HEK293 (cell line): ENCODE measurements around the gene KIFAP3.

ENCODE experiments used
- CTCF ChIA-PET: fragments of 350-600 bp; formaldehyde crosslinking; extraction: SDS; loops from one replicate; lab custom pipeline; 2021; ENCODE audit warnings: antibody characterized with exemption; lab: Yijun Ruan, JAX
- POLR2A ChIA-PET: fragments of 300-600 bp; formaldehyde crosslinking; extraction: SDS; loops from one replicate; lab custom pipeline; 2020; ENCODE audit warnings: antibody characterized with exemption, inconsistent platforms; lab: Yijun Ruan, JAX
- H3K27ac ChIP-seq: fragments of 200-500 bp; sonication (Bioruptor generic); 2 replicates; pipeline ENCODE4 v1.5.1; 2014; ENCODE audit warnings: low read depth, low read length, control low read depth, inconsistent platforms; ENCODE audit errors: extremely low read depth
- H3K36me3 ChIP-seq, 2 experiments: fragments of 200-500 bp in 1 of 2; sonication (Bioruptor generic) in 1 of 2; 1 replicate in 1 of 2; 2 replicates in 1 of 2; pipeline ENCODE4 v1.5.1; 2014 to 2017; ENCODE audit warnings: inconsistent platforms in 2 of 2, low read length in 2 of 2; ENCODE audit not compliant: control insufficient read depth in 2 of 2, insufficient read depth in 1 of 2
- H3K4me1 ChIP-seq: fragments of 200-500 bp; sonication (Bioruptor generic); 2 replicates; pipeline ENCODE4 v1.5.1; 2014; ENCODE audit warnings: mild to moderate bottlenecking, low read length, inconsistent platforms; ENCODE audit not compliant: control insufficient read depth, insufficient read depth
- H3K4me3 ChIP-seq: 2 replicates; pipeline ENCODE4 v1.5.1; 2011; ENCODE audit warnings: low read depth, mild to moderate bottlenecking, control low read depth, low read length, moderate library complexity
- H3K9me3 ChIP-seq: fragments of 200-500 bp; sonication (Bioruptor generic); 2 replicates; pipeline ENCODE4 v1.5.1; 2014; ENCODE audit warnings: low read depth, low read length, inconsistent platforms; ENCODE audit not compliant: control insufficient read depth, insufficient read depth
- KLF16 ChIP-seq: fragments of 450-650 bp; formaldehyde crosslinking; IDR thresholded peaks from 2 replicates; pipeline ENCODE4 v1.5.1; 2017; ENCODE audit warnings: missing biosample characterization, missing genetic modification characterization
- MEIS1 ChIP-seq: sonication (generic); formaldehyde crosslinking; IDR thresholded peaks from 2 replicates; pipeline ENCODE4 v1.8.1; 2022; ENCODE audit warnings: missing genetic modification reagents, mild to moderate bottlenecking, borderline replicate concordance
- PRDM1 ChIP-seq: fragments of 450-650 bp; formaldehyde crosslinking; IDR thresholded peaks from 2 replicates; pipeline ENCODE4; 2016; ENCODE audit warnings: missing biosample characterization, missing genetic modification characterization
- REPIN1 ChIP-seq: fragments of 450-650 bp; formaldehyde crosslinking; IDR thresholded peaks from 2 replicates; pipeline ENCODE4 v1.5.1; 2017; ENCODE audit warnings: missing biosample characterization, missing genetic modification characterization, low read depth
- SETDB1 ChIP-seq: IDR thresholded peaks from one replicate; pipeline ENCODE4 v1.6.1; 2017; ENCODE audit warnings: mild to moderate bottlenecking, low read length, moderate library complexity, mixed read lengths; ENCODE audit not compliant: insufficient read length
- ZNF10 ChIP-seq: fragments of 450-650 bp; formaldehyde crosslinking; IDR thresholded peaks from 2 replicates; pipeline ENCODE4 v1.5.1; 2017; ENCODE audit warnings: missing biosample characterization, missing genetic modification characterization
- ZNF132 ChIP-seq: fragments of 450-650 bp; formaldehyde crosslinking; IDR thresholded peaks from 2 replicates; pipeline ENCODE4 v1.5.1; 2017; ENCODE audit warnings: missing biosample characterization, missing genetic modification characterization, borderline replicate concordance
- ZNF140 ChIP-seq: fragments of 450-650 bp; formaldehyde crosslinking; IDR thresholded peaks from 2 replicates; pipeline ENCODE4 v1.5.1; 2016; ENCODE audit warnings: missing biosample characterization, missing genetic modification characterization
- ZNF175 ChIP-seq: fragments of 450-650 bp; formaldehyde crosslinking; IDR thresholded peaks from 2 replicates; pipeline ENCODE4 v1.5.1; 2016; ENCODE audit warnings: missing biosample characterization, missing genetic modification characterization
- ZNF214 ChIP-seq: fragments of 450-650 bp; formaldehyde crosslinking; IDR thresholded peaks from 2 replicates; pipeline ENCODE4 v1.5.1; 2017; ENCODE audit warnings: missing biosample characterization, mild to moderate bottlenecking, missing genetic modification characterization, borderline replicate concordance
- ZNF223 ChIP-seq: fragments of 450-650 bp; formaldehyde crosslinking; IDR thresholded peaks from 2 replicates; pipeline ENCODE4 v1.5.1; 2016; ENCODE audit warnings: missing biosample characterization, missing genetic modification characterization
- ZNF239 ChIP-seq: fragments of 450-650 bp; formaldehyde crosslinking; IDR thresholded peaks from 2 replicates; pipeline ENCODE4 v1.5.1; 2016; ENCODE audit warnings: missing biosample characterization, missing genetic modification characterization
- ZNF521 ChIP-seq: fragments of 450-650 bp; formaldehyde crosslinking; IDR thresholded peaks from 2 replicates; pipeline ENCODE4 v1.5.1; 2017; ENCODE audit warnings: missing biosample characterization, mild to moderate bottlenecking, missing genetic modification characterization
- ZNF561 ChIP-seq: fragments of 450-650 bp; IDR thresholded peaks from 2 replicates; pipeline ENCODE4 v1.5.1; 2018; ENCODE audit warnings: missing biosample characterization, missing genetic modification characterization, borderline replicate concordance
- ZNF747 ChIP-seq: fragments of 450-650 bp; formaldehyde crosslinking; IDR thresholded peaks from 2 replicates; pipeline ENCODE4 v1.5.1; 2016; ENCODE audit warnings: missing biosample characterization, missing genetic modification characterization
- TF ChIP-seq, protein P1 (sequence below): fragments of 450-650 bp; IDR thresholded peaks from 2 replicates; pipeline ENCODE4 v1.5.1; 2018; ENCODE audit warnings: missing biosample characterization, mild to moderate bottlenecking, missing genetic modification characterization
- TF ChIP-seq, protein P2 (sequence below): fragments of 450-650 bp; formaldehyde crosslinking; IDR thresholded peaks from 2 replicates; pipeline ENCODE4 v1.5.1; 2016; ENCODE audit warnings: missing biosample characterization, missing genetic modification characterization, borderline replicate concordance
- TF ChIP-seq, protein P3 (sequence below): fragments of 450-650 bp; formaldehyde crosslinking; IDR thresholded peaks from 2 replicates; pipeline ENCODE4 v1.5.1; 2016; ENCODE audit warnings: missing biosample characterization, missing genetic modification characterization

The KIFAP3 gene

DNA sequence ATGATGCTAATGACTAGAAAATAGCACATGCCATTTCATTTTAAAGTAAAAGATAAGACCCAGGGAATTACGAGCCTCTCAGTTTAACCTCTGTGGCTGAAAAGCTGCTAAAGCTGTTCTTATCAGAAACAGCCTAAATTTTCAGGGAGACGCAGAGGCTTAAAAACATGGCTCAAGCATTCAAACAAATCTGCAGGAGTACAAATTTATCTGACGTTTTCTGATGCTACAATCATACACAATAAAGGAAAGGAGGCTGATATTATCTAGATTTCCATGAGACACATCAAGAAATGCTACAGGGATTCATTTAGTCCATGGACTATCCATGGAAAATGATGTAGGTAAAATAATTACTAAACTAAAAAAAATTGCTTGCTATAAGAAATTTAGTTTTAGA, 115.5 kb downstream of the KIFAP3 start:
- no peak overlapping the region for H3K27ac ChIP-seq
- no peak overlapping the region for H3K4me3 ChIP-seq
- TF ChIP-seq ZNF214 (tag by site-specific recombination) (no peak), ZNF175 (no peak), MEIS1 (CRISPR knock-in tag) (no peak), REPIN1 (tag by site-specific recombination) (no peak), ZNF561 (tag by site-specific recombination) (no peak), ZNF223 (tag by site-specific recombination) (no peak), ZNF10 (tag by site-specific recombination) (no peak), ZNF140 (tag by site-specific recombination) (no peak), ZNF132 (tag by site-specific recombination) (no peak), ZNF747 (tag by site-specific recombination) (no peak), ZNF239 (tag by site-specific recombination) (no peak)
- TF ChIP-seq, protein P1, sequence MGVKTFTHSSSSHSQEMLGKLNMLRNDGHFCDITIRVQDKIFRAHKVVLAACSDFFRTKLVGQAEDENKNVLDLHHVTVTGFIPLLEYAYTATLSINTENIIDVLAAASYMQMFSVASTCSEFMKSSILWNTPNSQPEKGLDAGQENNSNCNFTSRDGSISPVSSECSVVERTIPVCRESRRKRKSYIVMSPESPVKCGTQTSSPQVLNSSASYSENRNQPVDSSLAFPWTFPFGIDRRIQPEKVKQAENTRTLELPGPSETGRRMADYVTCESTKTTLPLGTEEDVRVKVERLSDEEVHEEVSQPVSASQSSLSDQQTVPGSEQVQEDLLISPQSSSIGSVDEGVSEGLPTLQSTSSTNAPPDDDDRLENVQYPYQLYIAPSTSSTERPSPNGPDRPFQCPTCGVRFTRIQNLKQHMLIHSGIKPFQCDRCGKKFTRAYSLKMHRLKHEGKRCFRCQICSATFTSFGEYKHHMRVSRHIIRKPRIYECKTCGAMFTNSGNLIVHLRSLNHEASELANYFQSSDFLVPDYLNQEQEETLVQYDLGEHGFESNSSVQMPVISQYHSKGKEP (tag by site-specific recombination), result no peak
- H3K4me1 ChIP-seq, result no peaks in the 10 kb centered on the region
- no peaks in the 10 kb centered on the region for H3K9me3 ChIP-seq
- ChIA-PET CTCF (interaction anchor here (0.7 kb wide), 1 partner anchor 40 kb away, joined by 3 read pairs; no protein-coding TSS in a partner anchor), POLR2A (no interaction called here)
- no peaks in the 10 kb centered on the region for H3K36me3 ChIP-seq

DNA sequence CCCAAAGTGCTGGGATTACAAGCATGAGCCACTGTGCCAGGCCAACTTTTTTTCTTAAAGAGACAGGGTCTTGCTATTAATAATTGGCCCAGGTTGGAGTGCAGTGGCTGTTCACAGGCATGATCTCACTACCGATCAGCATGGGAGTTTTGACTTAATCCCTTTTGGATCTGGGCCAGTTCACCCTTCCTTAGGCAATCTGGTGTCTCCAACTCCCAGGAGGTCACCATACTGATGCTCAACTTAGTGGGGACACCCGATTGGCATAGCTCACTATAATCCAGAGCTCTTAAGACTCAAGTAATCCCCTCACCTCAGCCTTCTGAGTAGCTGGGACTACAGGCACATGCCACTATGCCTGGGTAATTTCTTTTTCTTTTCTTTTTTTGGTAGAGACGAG, 116.6 kb downstream of the KIFAP3 start:
- H3K9me3 ChIP-seq, result no peaks in the 10 kb centered on the region
- no peaks in the 10 kb centered on the region for H3K36me3 ChIP-seq
- H3K27ac ChIP-seq, result no peak overlapping the region
- H3K4me3 ChIP-seq, result no peak overlapping the region
- ChIA-PET POLR2A (no interaction called here), CTCF (interaction anchor here (1.2 kb wide), 1 partner anchor 932 kb away, joined by 4 read pairs; no protein-coding TSS in a partner anchor)
- H3K4me1 ChIP-seq, result no peaks in the 10 kb centered on the region
- TF ChIP-seq, protein P2, sequence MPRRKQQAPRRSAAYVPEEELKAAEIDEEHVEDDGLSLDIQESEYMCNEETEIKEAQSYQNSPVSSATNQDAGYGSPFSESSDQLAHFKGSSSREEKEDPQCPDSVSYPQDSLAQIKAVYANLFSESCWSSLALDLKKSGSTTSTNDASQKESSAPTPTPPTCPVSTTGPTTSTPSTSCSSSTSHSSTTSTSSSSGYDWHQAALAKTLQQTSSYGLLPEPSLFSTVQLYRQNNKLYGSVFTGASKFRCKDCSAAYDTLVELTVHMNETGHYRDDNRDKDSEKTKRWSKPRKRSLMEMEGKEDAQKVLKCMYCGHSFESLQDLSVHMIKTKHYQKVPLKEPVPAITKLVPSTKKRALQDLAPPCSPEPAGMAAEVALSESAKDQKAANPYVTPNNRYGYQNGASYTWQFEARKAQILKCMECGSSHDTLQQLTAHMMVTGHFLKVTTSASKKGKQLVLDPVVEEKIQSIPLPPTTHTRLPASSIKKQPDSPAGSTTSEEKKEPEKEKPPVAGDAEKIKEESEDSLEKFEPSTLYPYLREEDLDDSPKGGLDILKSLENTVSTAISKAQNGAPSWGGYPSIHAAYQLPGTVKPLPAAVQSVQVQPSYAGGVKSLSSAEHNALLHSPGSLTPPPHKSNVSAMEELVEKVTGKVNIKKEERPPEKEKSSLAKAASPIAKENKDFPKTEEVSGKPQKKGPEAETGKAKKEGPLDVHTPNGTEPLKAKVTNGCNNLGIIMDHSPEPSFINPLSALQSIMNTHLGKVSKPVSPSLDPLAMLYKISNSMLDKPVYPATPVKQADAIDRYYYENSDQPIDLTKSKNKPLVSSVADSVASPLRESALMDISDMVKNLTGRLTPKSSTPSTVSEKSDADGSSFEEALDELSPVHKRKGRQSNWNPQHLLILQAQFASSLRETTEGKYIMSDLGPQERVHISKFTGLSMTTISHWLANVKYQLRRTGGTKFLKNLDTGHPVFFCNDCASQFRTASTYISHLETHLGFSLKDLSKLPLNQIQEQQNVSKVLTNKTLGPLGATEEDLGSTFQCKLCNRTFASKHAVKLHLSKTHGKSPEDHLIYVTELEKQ (tag by site-specific recombination), result no peak
- TF ChIP-seq ZNF521 (tag by site-specific recombination), result no peak
- TF ChIP-seq, protein P3, sequence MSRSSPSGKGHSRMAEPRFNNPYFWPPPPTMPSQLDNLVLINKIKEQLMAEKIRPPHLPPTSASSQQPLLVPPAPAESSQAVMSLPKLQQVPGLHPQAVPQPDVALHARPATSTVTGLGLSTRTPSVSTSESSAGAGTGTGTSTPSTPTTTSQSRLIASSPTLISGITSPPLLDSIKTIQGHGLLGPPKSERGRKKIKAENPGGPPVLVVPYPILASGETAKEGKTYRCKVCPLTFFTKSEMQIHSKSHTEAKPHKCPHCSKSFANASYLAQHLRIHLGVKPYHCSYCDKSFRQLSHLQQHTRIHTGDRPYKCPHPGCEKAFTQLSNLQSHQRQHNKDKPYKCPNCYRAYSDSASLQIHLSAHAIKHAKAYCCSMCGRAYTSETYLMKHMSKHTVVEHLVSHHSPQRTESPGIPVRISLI (tag by site-specific recombination), result peak; percentile 38; the same call in 1 of the 2 replicates
- TF ChIP-seq KLF16, result no peak

DNA sequence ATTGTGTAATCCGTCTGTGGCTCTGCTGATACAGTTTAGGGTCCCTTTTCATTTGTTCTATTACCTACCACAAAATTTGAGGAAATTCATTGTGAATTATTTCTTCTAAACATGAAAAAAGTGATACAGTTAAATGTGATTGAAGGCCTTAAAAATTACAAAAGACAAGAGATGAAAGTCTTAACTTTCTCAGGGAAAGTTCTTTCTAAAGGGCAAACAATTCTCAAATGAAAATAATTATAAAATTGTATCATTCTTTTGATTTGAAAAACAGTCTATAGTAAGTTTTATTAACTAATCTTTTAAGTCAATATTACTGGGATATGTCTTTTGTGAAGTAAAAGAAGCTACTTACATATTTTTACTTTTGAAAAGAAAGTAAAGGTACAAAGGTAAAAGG, 123.4 kb downstream of the KIFAP3 start:
- Histone ChIP-seq H3K36me3 (no peaks in the 10 kb centered on the region), H3K4me1 (0 out of 2 replicates have a peak, but pooled peaks cover 4% of the 10 kb centered on the region), H3K9me3 (no peaks in the 10 kb centered on the region), H3K27ac (no peak overlapping the region), H3K4me3 (no peak overlapping the region)
- ChIA-PET CTCF (interaction anchor here (0.7 kb wide), 1 partner anchor 654 kb away, joined by 3 read pairs; no protein-coding TSS in a partner anchor), POLR2A (interaction anchor here (0.6 kb wide), 1 partner anchor 1511 kb away, joined by 3 read pairs; no protein-coding TSS in a partner anchor)
- TF ChIP-seq PRDM1 (tag by site-specific recombination), result peak; percentile 70
- TF ChIP-seq SETDB1, result no peak
